Measurements from ENCODE around the gene NLRP3.
A peak's percentile ranks its signal among the peaks of the same experiment; 100 is the strongest.
"Not testable (repeated sequence)": the region's sequence is repeated elsewhere in the genome, so short reads cannot be mapped to it uniquely, and the experiment has no call there.

The NLRP3 gene

GRCh38 chr1:247390116-247390791, 25.7 kb upstream of the NLRP3 start:
- H3K27ac ChIP-seq (ENCODE audit: low read depth, low read length): no peak overlapping the region
- no peaks in the 10 kb centered on the region for H3K36me3 ChIP-seq (ENCODE audit: control insufficient read depth in 5 of 5, insufficient read depth in 5 of 5, low read length in 5 of 5)
- H3K27me3 ChIP-seq (ENCODE audit: control insufficient read depth in 5 of 5, insufficient read depth in 4 of 5, low read length in 5 of 5): no peaks in the 10 kb centered on the region
- H3K9ac ChIP-seq (ENCODE audit: low read length in 5 of 5): no peak overlapping the region
- H3K4me3 ChIP-seq (ENCODE audit: low read depth in 1 of 5, low read length in 5 of 5): peak overlapping the region; percentile 33 to 54 (median 43)
- H3K9me3 ChIP-seq (ENCODE audit: control insufficient read depth in 5 of 5, low read length in 5 of 5): no peaks in the 10 kb centered on the region
- H3K4me1 ChIP-seq (ENCODE audit: control insufficient read depth in 5 of 5, insufficient read depth in 5 of 5, low read length in 5 of 5): peaks cover 1 to 15% (median 7%) of the 10 kb centered on the region in 5 donors

- no peak overlapping the region for H3K27ac ChIP-seq (ENCODE audit: low read depth, low read length)
- no peaks in the 10 kb centered on the region for H3K27me3 ChIP-seq (ENCODE audit: control insufficient read depth in 5 of 5, insufficient read depth in 4 of 5, low read length in 5 of 5)
- H3K9ac ChIP-seq (ENCODE audit: low read length in 5 of 5): no peak overlapping the region
Measured at GRCh38 chr1:247390996-247391395, 25.0 kb upstream of the NLRP3 start.

GRCh38 chr1:247392088-247392487, 23.9 kb upstream of the NLRP3 start:
- Histone ChIP-seq H3K9ac (ENCODE audit: low read length in 5 of 5) (no peak overlapping the region), H3K27ac (ENCODE audit: low read depth, low read length) (no peak overlapping the region), H3K27me3 (ENCODE audit: control insufficient read depth in 5 of 5, insufficient read depth in 4 of 5, low read length in 5 of 5) (no peaks in the 10 kb centered on the region), H3K4me1 (ENCODE audit: control insufficient read depth in 5 of 5, insufficient read depth in 5 of 5, low read length in 5 of 5) (peaks cover 1 to 15% (median 7%) of the 10 kb centered on the region in 5 donors), H3K4me3 (ENCODE audit: low read depth in 1 of 5, low read length in 5 of 5) (no peak overlapping the region), H3K36me3 (ENCODE audit: control insufficient read depth in 5 of 5, insufficient read depth in 5 of 5, low read length in 5 of 5) (no peaks in the 10 kb centered on the region), H3K9me3 (ENCODE audit: control insufficient read depth in 5 of 5, low read length in 5 of 5) (no peaks in the 10 kb centered on the region)

More at GRCh38 chr1:247390996-247391395, 25.0 kb upstream of the NLRP3 start:
- no peaks in the 10 kb centered on the region for H3K36me3 ChIP-seq (ENCODE audit: control insufficient read depth in 5 of 5, insufficient read depth in 5 of 5, low read length in 5 of 5)
- H3K4me1 ChIP-seq (ENCODE audit: control insufficient read depth in 5 of 5, insufficient read depth in 5 of 5, low read length in 5 of 5): peaks cover 1 to 15% (median 7%) of the 10 kb centered on the region in 5 donors
- H3K9me3 ChIP-seq (ENCODE audit: control insufficient read depth in 5 of 5, low read length in 5 of 5): no peaks in the 10 kb centered on the region
- H3K4me3 ChIP-seq (ENCODE audit: low read depth in 1 of 5, low read length in 5 of 5): no peak overlapping the region

GRCh38 chr1:247395075-247395474, 20.9 kb upstream of the NLRP3 start:
- H3K4me3 ChIP-seq (ENCODE audit: low read depth in 1 of 5, low read length in 5 of 5); H3K27me3 ChIP-seq (ENCODE audit: control insufficient read depth in 5 of 5, insufficient read depth in 4 of 5, low read length in 5 of 5); H3K27ac ChIP-seq (ENCODE audit: low read depth, low read length); H3K9me3 ChIP-seq (ENCODE audit: control insufficient read depth in 5 of 5, low read length in 5 of 5); H3K4me1 ChIP-seq (ENCODE audit: control insufficient read depth in 5 of 5, insufficient read depth in 5 of 5, low read length in 5 of 5); H3K36me3 ChIP-seq (ENCODE audit: control insufficient read depth in 5 of 5, insufficient read depth in 5 of 5, low read length in 5 of 5); H3K9ac ChIP-seq (ENCODE audit: low read length in 5 of 5): not testable (repeated sequence)

- no peaks in the 10 kb centered on the region for H3K36me3 ChIP-seq (ENCODE audit: control insufficient read depth in 5 of 5, insufficient read depth in 5 of 5, low read length in 5 of 5)
- H3K9ac ChIP-seq (ENCODE audit: low read length in 5 of 5): no peak overlapping the region
Measured at GRCh38 chr1:247400685-247401084, 15.3 kb upstream of the NLRP3 start.

GRCh38 chr1:247401310-247402119, 14.5 kb upstream of the NLRP3 start:
- Histone ChIP-seq H3K27ac (ENCODE audit: low read depth, low read length) (no peak overlapping the region), H3K4me1 (ENCODE audit: control insufficient read depth in 5 of 5, insufficient read depth in 5 of 5, low read length in 5 of 5) (peaks cover 0 to 6% (median 4%) of the 10 kb centered on the region in 5 donors), H3K9ac (ENCODE audit: low read length in 5 of 5) (no peak overlapping the region), H3K4me3 (ENCODE audit: low read depth in 1 of 5, low read length in 5 of 5) (no peak overlapping the region), H3K36me3 (ENCODE audit: control insufficient read depth in 5 of 5, insufficient read depth in 5 of 5, low read length in 5 of 5) (no peaks in the 10 kb centered on the region), H3K9me3 (ENCODE audit: control insufficient read depth in 5 of 5, low read length in 5 of 5) (no peaks in the 10 kb centered on the region), H3K27me3 (ENCODE audit: control insufficient read depth in 5 of 5, insufficient read depth in 4 of 5, low read length in 5 of 5) (no peaks in the 10 kb centered on the region)

More at GRCh38 chr1:247400685-247401084, 15.3 kb upstream of the NLRP3 start:
- no peaks in the 10 kb centered on the region for H3K9me3 ChIP-seq (ENCODE audit: control insufficient read depth in 5 of 5, low read length in 5 of 5)
- H3K27ac ChIP-seq (ENCODE audit: low read depth, low read length): no peak overlapping the region
- peaks cover 0 to 6% (median 4%) of the 10 kb centered on the region in 5 donors for H3K4me1 ChIP-seq (ENCODE audit: control insufficient read depth in 5 of 5, insufficient read depth in 5 of 5, low read length in 5 of 5)
- no peaks in the 10 kb centered on the region for H3K27me3 ChIP-seq (ENCODE audit: control insufficient read depth in 5 of 5, insufficient read depth in 4 of 5, low read length in 5 of 5)
- H3K4me3 ChIP-seq (ENCODE audit: low read depth in 1 of 5, low read length in 5 of 5): no peak overlapping the region

- Histone ChIP-seq H3K4me3 (ENCODE audit: low read depth in 1 of 5, low read length in 5 of 5) (no peak overlapping the region), H3K9ac (ENCODE audit: low read length in 5 of 5) (no peak overlapping the region), H3K27ac (ENCODE audit: low read depth, low read length) (no peak overlapping the region), H3K4me1 (ENCODE audit: control insufficient read depth in 5 of 5, insufficient read depth in 5 of 5, low read length in 5 of 5) (peaks cover 0 to 6% (median 4%) of the 10 kb centered on the region in 5 donors), H3K27me3 (ENCODE audit: control insufficient read depth in 5 of 5, insufficient read depth in 4 of 5, low read length in 5 of 5) (no peaks in the 10 kb centered on the region), H3K9me3 (ENCODE audit: control insufficient read depth in 5 of 5, low read length in 5 of 5) (no peaks in the 10 kb centered on the region), H3K36me3 (ENCODE audit: control insufficient read depth in 5 of 5, insufficient read depth in 5 of 5, low read length in 5 of 5) (no peaks in the 10 kb centered on the region)
Measured at GRCh38 chr1:247402120-247402675, 13.8 kb upstream of the NLRP3 start.

GRCh38 chr1:247406014-247406656, 9.8 kb upstream of the NLRP3 start:
- no peak overlapping the region for H3K9ac ChIP-seq (ENCODE audit: low read length in 5 of 5)

GRCh38 chr1:247407180-247407616, 8.8 kb upstream of the NLRP3 start:
- no peak overlapping the region for H3K4me3 ChIP-seq (ENCODE audit: low read depth in 1 of 5, low read length in 5 of 5)
- H3K9me3 ChIP-seq (ENCODE audit: control insufficient read depth in 5 of 5, low read length in 5 of 5): no peaks in the 10 kb centered on the region
- H3K4me1 ChIP-seq (ENCODE audit: control insufficient read depth in 5 of 5, insufficient read depth in 5 of 5, low read length in 5 of 5): peaks cover 0 to 15% (median 0%) of the 10 kb centered on the region in 5 donors
- H3K9ac ChIP-seq (ENCODE audit: low read length in 5 of 5): no peak overlapping the region
- H3K27ac ChIP-seq (ENCODE audit: low read depth, low read length): no peak overlapping the region
- no peaks in the 10 kb centered on the region for H3K36me3 ChIP-seq (ENCODE audit: control insufficient read depth in 5 of 5, insufficient read depth in 5 of 5, low read length in 5 of 5)
- H3K27me3 ChIP-seq (ENCODE audit: control insufficient read depth in 5 of 5, insufficient read depth in 4 of 5, low read length in 5 of 5): no peaks in the 10 kb centered on the region

More at GRCh38 chr1:247406014-247406656, 9.8 kb upstream of the NLRP3 start:
- Histone ChIP-seq H3K4me1 (ENCODE audit: control insufficient read depth in 5 of 5, insufficient read depth in 5 of 5, low read length in 5 of 5) (peaks cover 0 to 16% (median 4%) of the 10 kb centered on the region in 5 donors), H3K4me3 (ENCODE audit: low read depth in 1 of 5, low read length in 5 of 5) (no peak overlapping the region), H3K27me3 (ENCODE audit: control insufficient read depth in 5 of 5, insufficient read depth in 4 of 5, low read length in 5 of 5) (no peaks in the 10 kb centered on the region), H3K9me3 (ENCODE audit: control insufficient read depth in 5 of 5, low read length in 5 of 5) (no peaks in the 10 kb centered on the region), H3K27ac (ENCODE audit: low read depth, low read length) (no peak overlapping the region), H3K36me3 (ENCODE audit: control insufficient read depth in 5 of 5, insufficient read depth in 5 of 5, low read length in 5 of 5) (no peaks in the 10 kb centered on the region)
